IMR-90 (cell line): Measurements from ENCODE around the gene OSBPL3. TPM values are rescaled to one million over a fixed set of nuclear protein-coding genes. Genes with fewer than 3 reads are reported as not detected.

ENCODE experiments used
- ATAC-seq: fragments of 200-7000 bp; cut with Tn5 transposase; 2 replicates; pipeline ENCODE4 v1.9.1; 2020; ENCODE audit warnings: low read depth, mild to moderate bottlenecking, moderate library complexity
- BruUV-seq: library from RNA; stranded (reverse); fragments of 400-500 nt; replicated peaks from 2 replicates; lab custom pipeline; 2021; lab: Mats Ljungman, UMichigan
- CTCF ChIA-PET: fragments of 300-600 bp; formaldehyde crosslinking; extraction: SDS; loops from one replicate; lab custom pipeline; 2021; ENCODE audit warnings: antibody characterized with exemption; lab: Yijun Ruan, JAX
- POLR2A ChIA-PET: fragments of 300-600 bp; sonication (Branson Sonifier 250); formaldehyde crosslinking; loops from one replicate; lab custom pipeline; 2022; ENCODE audit warnings: antibody characterized with exemption; ENCODE audit not compliant: unreplicated experiment; lab: Charles Lee
- DNase-seq: peaks from one replicate; pipeline ENCODE4 v3.0.0; 2013
- H2AFZ ChIP-seq: replicated peaks from 2 replicates; pipeline ENCODE3; 2013; ENCODE audit warnings: low read length, mild to moderate bottlenecking; ENCODE audit not compliant: poor library complexity
- H2AK5ac ChIP-seq: 2 replicates; pipeline ENCODE4 v1.6.1; 2013; ENCODE audit warnings: low read depth, low read length, inconsistent platforms
- H2AK9ac ChIP-seq: replicated peaks from 2 replicates; pipeline ENCODE3; 2013; ENCODE audit warnings: mild to moderate bottlenecking, low read depth, low read length, moderate library complexity; ENCODE audit not compliant: poor library complexity
- H2BK120ac ChIP-seq: 2 replicates; pipeline ENCODE4 v1.6.1; 2013; ENCODE audit warnings: low read depth, low read length, inconsistent platforms
- H2BK15ac ChIP-seq: 3 replicates; pipeline ENCODE4 v1.6.1; 2013; ENCODE audit warnings: low read depth, low read length, inconsistent platforms
- H2BK20ac ChIP-seq: 2 replicates; pipeline ENCODE4 v1.6.1; 2013; ENCODE audit warnings: low read depth, mild to moderate bottlenecking, inconsistent platforms, low read length, moderate library complexity
- H2BK5ac ChIP-seq: 2 replicates; pipeline ENCODE4 v1.6.1; 2013; ENCODE audit warnings: mild to moderate bottlenecking, low read depth, low read length, inconsistent platforms; ENCODE audit not compliant: poor library complexity, severe bottlenecking
- H3K14ac ChIP-seq: replicated peaks from 2 replicates; pipeline ENCODE4 v1.6.1; 2013; ENCODE audit warnings: low read depth, low read length, inconsistent platforms
- H3K18ac ChIP-seq: 2 replicates; pipeline ENCODE4 v1.6.1; 2013; ENCODE audit warnings: low read depth, low read length, control low read depth
- H3K23ac ChIP-seq: 2 replicates; pipeline ENCODE4 v1.6.1; 2013; ENCODE audit warnings: low read depth, low read length, inconsistent platforms
- H3K27ac ChIP-seq: 2 replicates; pipeline ENCODE4 v1.5.1; 2013; ENCODE audit warnings: mild to moderate bottlenecking, control low read depth, low read length; ENCODE audit not compliant: insufficient read depth
- H3K27me3 ChIP-seq: 2 replicates; pipeline ENCODE4 v1.6.1; 2013; ENCODE audit warnings: low read length; ENCODE audit not compliant: control insufficient read depth, insufficient read depth
- H3K36me3 ChIP-seq: 2 replicates; pipeline ENCODE4 v1.6.1; 2013; ENCODE audit warnings: low read length, mixed read lengths; ENCODE audit not compliant: control insufficient read depth, insufficient read depth
- H3K4ac ChIP-seq: 2 replicates; pipeline ENCODE4 v1.6.1; 2013; ENCODE audit warnings: low read depth, low read length, inconsistent platforms
- H3K4me1 ChIP-seq: 2 replicates; pipeline ENCODE4 v1.6.1; 2013; ENCODE audit warnings: low read length, mixed read lengths; ENCODE audit not compliant: control insufficient read depth, insufficient read depth
- H3K4me2 ChIP-seq: 2 replicates; pipeline ENCODE4 v1.6.1; 2013; ENCODE audit warnings: low read depth, mild to moderate bottlenecking, control low read depth, low read length, moderate library complexity
- H3K4me3 ChIP-seq: 2 replicates; pipeline ENCODE4 v1.5.1; 2013; ENCODE audit warnings: low read depth, mild to moderate bottlenecking, control low read depth, low read length, moderate library complexity; ENCODE audit not compliant: insufficient read depth
- H3K56ac ChIP-seq: 2 replicates; pipeline ENCODE4 v1.6.1; 2013; ENCODE audit warnings: low read length, inconsistent platforms; ENCODE audit not compliant: insufficient read depth; ENCODE audit errors: extremely low read depth
- H3K79me1 ChIP-seq, 2 experiments: 2 replicates each; pipeline ENCODE4 v1.6.1; 2013; ENCODE audit warnings: low read length in 2 of 2, inconsistent platforms in 1 of 2, low read depth in 1 of 2
- H3K9ac ChIP-seq: 2 replicates; pipeline ENCODE4 v1.6.1; 2013; ENCODE audit warnings: low read depth, low read length, control low read depth
- H3K9me1 ChIP-seq: 2 replicates; pipeline ENCODE4 v1.6.1; 2013; ENCODE audit warnings: low read length, inconsistent platforms; ENCODE audit not compliant: insufficient read depth
- H3K9me3 ChIP-seq: 2 replicates; pipeline ENCODE4 v1.6.1; 2013; ENCODE audit warnings: low read length; ENCODE audit not compliant: control insufficient read depth, insufficient read depth
- H4K20me1 ChIP-seq: 2 replicates; pipeline ENCODE4 v1.6.1; 2013; ENCODE audit warnings: low read length, inconsistent platforms; ENCODE audit not compliant: insufficient read depth
- H4K5ac ChIP-seq: 2 replicates; pipeline ENCODE4 v1.6.1; 2013; ENCODE audit warnings: mild to moderate bottlenecking, low read depth, low read length, control low read depth
- H4K8ac ChIP-seq, 2 experiments: 2 replicates each; pipeline ENCODE4 v1.6.1; 2013; ENCODE audit warnings: low read depth in 2 of 2, low read length in 2 of 2, control low read depth in 1 of 2, inconsistent platforms in 1 of 2
- H4K91ac ChIP-seq: 2 replicates; pipeline ENCODE4 v1.6.1; 2013; ENCODE audit warnings: low read depth, low read length, inconsistent platforms; ENCODE audit not compliant: insufficient read depth
- CHD1 ChIP-seq: IDR thresholded peaks from 2 replicates; pipeline ENCODE4 v1.6.1; 2012; ENCODE audit warnings: low read depth, low read length, improper control_type of control experiment
- dilution Hi-C: fragments of 300-500 bp; cut with HindIII; formaldehyde crosslinking; loops from one replicate; pipeline ENCODE4 v1.14.3; 2018; ENCODE audit warnings: low sequenced_read_pairs; ENCODE audit not compliant: unreplicated experiment
- in situ Hi-C: fragments of 300-500 bp; cut with MboI; formaldehyde crosslinking; loops from 3 replicates; pipeline ENCODE4 v1.14.3; 2019; ENCODE audit warnings: low sequenced_read_pairs, inconsistent platforms, mixed read lengths
- intact Hi-C: fragments of 100-400 bp; cut with micrococcal nuclease; formaldehyde crosslinking; loops from 2 replicates; pipeline ENCODE4 v1.10.0; 2022
- polyA plus RNA-seq, 3 experiments: library from polyadenylated mRNA; depleted of rRNA; stranded (reverse); fragments of >200 nt; gene quantifications; 2 replicates each; pipeline ENCODE4 v1.2.3, GENCODE V29; 2012; ENCODE audit warnings: low replicate concordance in 1 of 3
- total RNA-seq: library from RNA; depleted of rRNA; stranded (reverse); fragments of >200 nt; gene quantifications from 2 replicates; pipeline ENCODE4 v1.2.3, GENCODE V29; 2012

Gene OSBPL3
- total and polyA plus RNA-seq, 2 of the 4 experiments (the other 2 are of a cell fraction) = 18.0 to 29.9 TPM

- Histone ChIP-seq H3K9ac (no peak overlapping the region), H2BK15ac (no peak overlapping the region), H2AFZ (no peak overlapping the region), H4K91ac (no peak overlapping the region), H4K20me1 (no peaks in the 10 kb centered on the region), H2AK5ac (no peak overlapping the region), H3K4ac (no peak overlapping the region), H3K9me3 (no peaks in the 10 kb centered on the region), H3K4me3 (no peak overlapping the region), H3K36me3 (no peaks in the 10 kb centered on the region), H4K8ac (no peak overlapping the region), H3K79me1 (no peaks in the 10 kb centered on the region), H3K23ac (no peak overlapping the region), H2BK120ac (no peak overlapping the region), H4K5ac (no peak overlapping the region), H3K27ac (no peak overlapping the region), H3K4me2 (no peak overlapping the region), H3K18ac (no peak overlapping the region), H2AK9ac (no peak overlapping the region), H3K27me3 (no peaks in the 10 kb centered on the region; the same call in 1 of the 2 replicates), H2BK5ac (no peak overlapping the region), H3K4me1 (peaks cover 5% of the 10 kb centered on the region), H2BK20ac (no peak overlapping the region), H3K14ac (no peak overlapping the region), H3K56ac (no peak overlapping the region), H3K9me1 (peaks cover 5% of the 10 kb centered on the region; the same call in 1 of the 2 replicates)
- in situ Hi-C loops (no loop called here), dilution Hi-C loops (no loop called here), intact Hi-C loops (no loop called here)
- DNase-seq (no peak), ATAC-seq (no peak)
- CTCF ChIA-PET = no interaction called here
- no peak for TF ChIP-seq CHD1
- POLR2A ChIA-PET = no interaction called here
- BruUV-seq = no TSS peak
Observed at GRCh38 chr7:24773646-24774045, 206.3 kb downstream of the OSBPL3 start.
